Spleen (tissue), 11 donors: ENCODE measurements around the gene SDR39U1. TPM values are rescaled to one million over a fixed set of nuclear protein-coding genes. Genes with fewer than 3 reads are reported as not detected.
A peak's percentile ranks its signal among the peaks of the same experiment; 100 is the strongest.

Experiments
- DNase-seq: peaks from one replicate; pipeline ENCODE4 v3.0.0-alpha.2; 2020
- H3K27ac ChIP-seq, 8 donors: fragments of 200-600 bp; sonication (generic) in 7 of 8; 1 replicate in 4 of 8; 2 replicates in 4 of 8; pipeline versions ENCODE4 v1.5.0 to v1.8.0; 2016 to 2021; ENCODE audit warnings: inconsistent platforms in 4 of 8, mild to moderate bottlenecking in 4 of 8, moderate library complexity in 1 of 8
- H3K27me3 ChIP-seq, 7 donors: fragments of 200-600 bp; sonication (generic) in 6 of 7; replicated peaks in 1 of 7; 1 replicate in 4 of 7; 2 replicates in 3 of 7; pipeline versions ENCODE4 v1.5.0 to v1.8.0; 2016 to 2021; ENCODE audit warnings: inconsistent platforms in 3 of 7, mild to moderate bottlenecking in 1 of 7
- H3K36me3 ChIP-seq, 6 donors: fragments of 200-600 bp; sonication (generic) in 5 of 6; 1 replicate in 4 of 6; 2 replicates in 2 of 6; pipeline versions ENCODE4 v1.5.0 to v1.8.0; 2016 to 2021; ENCODE audit warnings: inconsistent platforms in 2 of 6
- H3K4me1 ChIP-seq, 6 donors: fragments of 200-600 bp; sonication (generic) in 5 of 6; 1 replicate in 3 of 6; 2 replicates in 3 of 6; pipeline versions ENCODE4 v1.5.0 to v1.8.0; 2016 to 2021; ENCODE audit warnings: inconsistent platforms in 3 of 6
- H3K4me3 ChIP-seq, 8 donors: fragments of 200-600 bp; sonication (generic) in 7 of 8; 1 replicate in 4 of 8; 2 replicates in 4 of 8; pipeline versions ENCODE4 v1.5.0 to v1.8.0; 2016 to 2021; ENCODE audit warnings: inconsistent platforms in 4 of 8, mild to moderate bottlenecking in 4 of 8, moderate library complexity in 2 of 8
- H3K9me3 ChIP-seq, 8 donors: fragments of 200-600 bp; sonication (generic) in 7 of 8; 1 replicate in 4 of 8; 2 replicates in 4 of 8; pipeline versions ENCODE4 v1.5.0 to v1.8.0; 2016 to 2021; ENCODE audit warnings: inconsistent platforms in 4 of 8
- POLR2A ChIP-seq, 3 donors: fragments of 450-650 bp; IDR thresholded peaks; one replicate each; pipeline ENCODE4 v1.5.1; 2017; ENCODE audit warnings: antibody characterized with exemption in 3 of 3, mild to moderate bottlenecking in 1 of 3
- POLR2AphosphoS5 ChIP-seq, 3 donors: sonication (generic); formaldehyde crosslinking; IDR thresholded peaks; one replicate each; pipeline ENCODE4 v1.5.1; 2017; ENCODE audit warnings: antibody characterized with exemption in 3 of 3
- WGBS, 5 donors: extraction: QIAGEN DNeasy Blood & Tissue Kit in 3 of 5; methylation state at CpG; one replicate each; pipeline versions ENCODE4 v1.1.5 to v1.1.7; 2013 to 2018; 5-methylcytosine and 5-hydroxymethylcytosine counted together
- intact Hi-C: fragments of 100-400 bp; cut with DNase I; formaldehyde crosslinking; loops from one replicate; pipeline ENCODE4 v1.15.0; 2023; ENCODE audit warnings: low total_unique reads
- polyA plus RNA-seq, 3 donors: library from polyadenylated mRNA; stranded (reverse); fragments of 200-250 nt; gene quantifications; one replicate each; pipeline ENCODE4 v1.2.1, GENCODE V29; 2013
- total RNA-seq, 7 donors: library from RNA; depleted of rRNA in 3 of 7; stranded (reverse); fragments of >200 nt in 3 of 7; fragmentation: NEBNext Ultra II Directional in 4 of 7; extraction: Animal tissue kit (Norgen Biotek cat#: 25700) in 4 of 7; gene quantifications; one replicate each; pipeline versions ENCODE4 v1.1.0 to v1.2.1, GENCODE V29; 2016 to 2021
- TF ChIP-seq, protein P1 (sequence below), 11 experiments: fragments of 200-600 bp in 7 of 11; fragments of 450-650 bp in 4 of 11; sonication (generic) in 4 of 11; IDR thresholded peaks in 8 of 11; conservative IDR thresholded peaks in 3 of 11; 1 replicate in 7 of 11; 2 replicates in 4 of 11; pipeline versions ENCODE4 v1.4.0 to v1.8.0; 2016 to 2021; ENCODE audit warnings: antibody characterized with exemption in 11 of 11, inconsistent platforms in 4 of 11, mild to moderate bottlenecking in 1 of 11
- donor health status: healthy with polysubstance abuse.
- donor health status: DM: no; HTN: no; CAD: no; lungs with moderate emphysema.
- donor health status: DM: no; HTN: no; CAD: no.
- donor health status: Bipolar disorder and iron deficiency.
- donor health status: healthy.
- donor health status: DM: no; HTN: no; CAD: no.
- donor health status: DM: yes; HTN: yes; CAD: no.

SDR39U1 gene
- total and polyA plus RNA-seq, 10 donors: 48.2 to 146 (median 68.4) TPM

DNA sequence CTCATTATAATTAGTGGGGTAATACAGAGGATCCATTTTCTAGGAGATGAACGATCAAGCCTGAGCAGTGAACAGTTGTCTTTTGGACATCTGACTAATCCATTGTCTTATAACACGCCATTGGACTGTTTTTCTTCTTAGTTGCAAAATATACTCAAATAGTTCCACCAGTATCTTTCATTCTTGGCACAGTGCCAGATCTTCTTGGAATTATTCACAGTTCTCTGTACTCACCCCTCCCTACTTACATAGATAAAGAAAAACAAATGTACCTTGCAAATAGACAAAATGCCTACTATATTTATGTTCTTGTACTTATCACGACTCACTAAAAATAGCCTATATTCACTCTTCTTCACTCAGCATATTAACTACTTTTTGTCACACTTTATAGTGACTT, 16.9 kb downstream of the SDR39U1 start:
- Histone ChIP-seq H3K27ac (no peak overlapping the region), H3K4me3 (no peak overlapping the region), H3K4me1 (peaks cover 0 to 54% (median 22%) of the 10 kb centered on the region in 6 donors), H3K9me3 (no peaks in the 10 kb centered on the region), H3K27me3 (no peaks in the 10 kb centered on the region), H3K36me3 (no peaks in the 10 kb centered on the region)
- intact Hi-C loops: no loop called here
- no peak for DNase-seq
- 54 to 69% (median 61%) methylated on average over 3 of the region's 3 CpGs for WGBS, 5 donors
- TF ChIP-seq POLR2AphosphoS5 (IDR thresholded peaks at IDR 0.05) (no peak), POLR2A (IDR thresholded peaks at IDR 0.05) (no peak)
- TF ChIP-seq, protein P1, sequence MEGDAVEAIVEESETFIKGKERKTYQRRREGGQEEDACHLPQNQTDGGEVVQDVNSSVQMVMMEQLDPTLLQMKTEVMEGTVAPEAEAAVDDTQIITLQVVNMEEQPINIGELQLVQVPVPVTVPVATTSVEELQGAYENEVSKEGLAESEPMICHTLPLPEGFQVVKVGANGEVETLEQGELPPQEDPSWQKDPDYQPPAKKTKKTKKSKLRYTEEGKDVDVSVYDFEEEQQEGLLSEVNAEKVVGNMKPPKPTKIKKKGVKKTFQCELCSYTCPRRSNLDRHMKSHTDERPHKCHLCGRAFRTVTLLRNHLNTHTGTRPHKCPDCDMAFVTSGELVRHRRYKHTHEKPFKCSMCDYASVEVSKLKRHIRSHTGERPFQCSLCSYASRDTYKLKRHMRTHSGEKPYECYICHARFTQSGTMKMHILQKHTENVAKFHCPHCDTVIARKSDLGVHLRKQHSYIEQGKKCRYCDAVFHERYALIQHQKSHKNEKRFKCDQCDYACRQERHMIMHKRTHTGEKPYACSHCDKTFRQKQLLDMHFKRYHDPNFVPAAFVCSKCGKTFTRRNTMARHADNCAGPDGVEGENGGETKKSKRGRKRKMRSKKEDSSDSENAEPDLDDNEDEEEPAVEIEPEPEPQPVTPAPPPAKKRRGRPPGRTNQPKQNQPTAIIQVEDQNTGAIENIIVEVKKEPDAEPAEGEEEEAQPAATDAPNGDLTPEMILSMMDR (IDR thresholded peaks at IDR 0.05 in 8 of 11, conservative IDR thresholded peaks at IDR 0.05 in 3 of 11): no peak

DNA sequence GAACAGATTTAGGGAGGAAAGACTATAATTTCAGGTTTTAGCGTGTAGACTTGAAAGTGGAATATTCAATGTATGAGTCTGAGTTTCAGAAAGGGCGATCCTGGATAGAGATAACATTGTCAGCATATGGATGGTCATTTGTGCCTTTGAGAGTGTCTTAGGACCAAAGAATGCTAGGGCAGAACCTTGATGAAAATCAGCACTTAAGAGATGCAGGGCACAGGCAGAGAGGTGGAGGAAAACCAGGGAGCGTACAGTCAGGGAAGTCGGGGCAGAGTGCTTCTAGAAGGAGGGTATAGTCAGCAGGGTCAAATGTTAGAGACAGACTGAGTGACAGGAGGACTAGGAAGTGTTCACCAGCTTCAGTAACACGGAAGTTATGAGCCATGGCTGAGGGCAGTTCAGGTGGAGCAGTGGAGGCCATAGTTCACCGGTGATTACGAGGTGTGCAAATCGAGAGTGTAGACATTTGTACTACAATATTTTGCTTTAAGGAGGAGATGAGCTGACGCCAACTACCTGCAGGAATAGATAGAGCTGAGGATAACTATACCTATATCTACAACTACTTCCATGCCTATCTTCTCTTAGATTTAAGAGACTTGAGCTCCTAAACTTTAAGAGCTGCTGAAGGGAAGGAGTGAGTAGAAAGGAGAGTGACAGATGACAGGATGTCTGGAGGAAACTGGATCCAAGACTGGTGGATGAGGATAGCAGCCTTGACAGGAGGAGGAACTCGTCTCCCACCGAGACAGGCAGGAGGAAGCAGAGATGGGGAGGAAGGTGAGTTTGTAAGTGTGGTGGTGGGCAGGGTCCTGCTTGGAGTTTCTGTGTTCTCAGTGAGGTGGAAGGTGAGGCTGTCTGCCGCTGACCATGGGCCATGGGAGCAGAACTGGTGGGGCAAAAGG, 19.6 kb downstream of the SDR39U1 start:
- H3K4me1 ChIP-seq: peaks cover 0 to 45% (median 8%) of the 10 kb centered on the region in 6 donors
- H3K36me3 ChIP-seq: no peaks in the 10 kb centered on the region
- peaks cover 0 to 7% (median 0%) of the 10 kb centered on the region in 7 donors for H3K27me3 ChIP-seq
- WGBS, 5 donors: 56 to 63% (median 60%) methylated on average over 12 of the region's 12 CpGs
- H3K27ac ChIP-seq: no peak overlapping the region
- no peak for TF ChIP-seq POLR2A (IDR thresholded peaks at IDR 0.05)
- TF ChIP-seq POLR2AphosphoS5 (IDR thresholded peaks at IDR 0.05): no peak
- TF ChIP-seq, protein P1 (IDR thresholded peaks at IDR 0.05 in 8 of 11, conservative IDR thresholded peaks at IDR 0.05 in 3 of 11): no peak
- no peak for DNase-seq
- H3K4me3 ChIP-seq: no peak overlapping the region
- no peaks in the 10 kb centered on the region for H3K9me3 ChIP-seq
- intact Hi-C loops: no loop called here

DNA sequence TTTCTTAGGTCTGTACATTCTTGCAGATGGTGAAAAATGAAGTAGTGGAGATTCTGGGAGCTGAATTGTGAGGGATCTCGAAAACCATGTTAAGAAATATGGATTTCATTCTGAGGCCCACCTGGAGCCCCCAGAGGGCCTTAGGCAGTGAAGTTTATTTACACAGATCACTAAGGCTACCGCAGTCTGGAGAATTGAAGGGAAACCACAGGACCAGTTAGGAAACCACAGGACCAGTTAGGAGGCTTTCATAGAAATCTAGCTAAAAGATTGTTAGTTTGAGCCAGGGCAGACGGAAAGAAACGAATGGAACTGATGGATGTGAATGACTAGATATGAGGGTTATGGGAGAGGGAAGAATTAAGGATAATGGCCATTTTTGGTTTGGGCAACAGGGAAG, 20.3 kb downstream of the SDR39U1 start:
- Histone ChIP-seq H3K27ac (no peak overlapping the region), H3K36me3 (no peaks in the 10 kb centered on the region), H3K4me3 (no peak overlapping the region), H3K4me1 (peaks cover 0 to 38% (median 8%) of the 10 kb centered on the region in 6 donors), H3K27me3 (peaks cover 0 to 11% (median 0%) of the 10 kb centered on the region in 7 donors), H3K9me3 (no peaks in the 10 kb centered on the region)
- intact Hi-C loops: no loop called here
- 25 to 42% (median 32%) methylated on average over 4 of the region's 4 CpGs for WGBS, 5 donors
- TF ChIP-seq, protein P1 (IDR thresholded peaks at IDR 0.05 in 8 of 11, conservative IDR thresholded peaks at IDR 0.05 in 3 of 11): no peak
- TF ChIP-seq POLR2AphosphoS5 (IDR thresholded peaks at IDR 0.05): no peak
- TF ChIP-seq POLR2A (IDR thresholded peaks at IDR 0.05): no peak
- no peak for DNase-seq

DNA sequence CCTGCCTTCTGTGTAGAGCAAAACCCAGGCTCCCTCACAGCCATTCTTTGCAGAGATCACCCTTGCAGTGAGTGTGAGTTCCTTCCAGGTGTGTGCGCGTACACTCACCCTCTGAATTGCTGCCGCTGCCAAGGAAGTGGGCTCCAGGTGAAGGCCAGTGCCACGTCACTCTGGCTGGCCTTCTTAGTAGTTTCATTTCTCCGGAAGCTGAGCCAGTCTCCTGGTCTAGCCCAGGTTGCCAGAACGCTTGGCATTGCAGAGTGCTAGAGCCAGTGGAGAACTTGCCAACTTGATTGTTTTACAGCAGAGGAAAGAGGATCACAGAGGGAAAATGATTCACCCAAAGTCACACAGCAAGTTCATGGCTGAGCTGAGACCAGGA, 24.1 kb downstream of the SDR39U1 start:
- DNase-seq: no peak
- intact Hi-C loops: loop anchor here (10.0 kb wide), 1 partner anchor 54 kb away; the partner anchor contains the start of gene NFATC4
- TF ChIP-seq POLR2A (IDR thresholded peaks at IDR 0.05): no peak
- TF ChIP-seq POLR2AphosphoS5 (IDR thresholded peaks at IDR 0.05): peak in 2 of 3 donors; percentile 42 to 43
- Histone ChIP-seq H3K27me3 (peaks cover 0 to 20% (median 0%) of the 10 kb centered on the region in 7 donors), H3K36me3 (peaks cover 0 to 23% (median 15%) of the 10 kb centered on the region in 6 donors), H3K27ac (peak overlapping the region in 2 of 8 donors; percentile 6 to 13), H3K9me3 (no peaks in the 10 kb centered on the region), H3K4me1 (peaks cover 0 to 20% (median 2%) of the 10 kb centered on the region in 6 donors), H3K4me3 (no peak overlapping the region)
- 56 to 67% (median 61%) methylated on average over 6 of the region's 6 CpGs for WGBS, 5 donors
